Effector memory CD4-positive, alpha-beta T cell (primary cell): ENCODE data around the gene PPP1R3F.

Experiments
- DNase-seq, 3 donors: peaks; one replicate each; pipeline ENCODE4 v3.0.0-alpha.2; 2020
- H3K27ac ChIP-seq: 2 replicates; pipeline ENCODE4 v1.7.0; 2013; ENCODE audit warnings: mild to moderate bottlenecking, low read length, moderate library complexity; ENCODE audit not compliant: insufficient read depth, poor library complexity, severe bottlenecking
- H3K27me3 ChIP-seq: replicated peaks from 2 replicates; pipeline ENCODE4 v1.7.0; 2013; ENCODE audit warnings: mild to moderate bottlenecking, low read length; ENCODE audit not compliant: insufficient read depth, control insufficient read depth, poor library complexity, severe bottlenecking
- H3K36me3 ChIP-seq: 2 replicates; pipeline ENCODE4 v1.7.0; 2013; ENCODE audit warnings: mild to moderate bottlenecking, low read length, moderate library complexity; ENCODE audit not compliant: control insufficient read depth, insufficient read depth
- H3K4me1 ChIP-seq: 2 replicates; pipeline ENCODE4 v1.7.0; 2013; ENCODE audit warnings: low read length, mild to moderate bottlenecking; ENCODE audit not compliant: control insufficient read depth, insufficient read depth, poor library complexity, severe bottlenecking
- H3K4me3 ChIP-seq: 2 replicates; pipeline ENCODE4 v1.7.0; 2013; ENCODE audit warnings: low read length, low read depth, mild to moderate bottlenecking; ENCODE audit not compliant: insufficient read depth, poor library complexity, severe bottlenecking
- H3K9me3 ChIP-seq: 2 replicates; pipeline ENCODE4 v1.7.0; 2013; ENCODE audit warnings: mild to moderate bottlenecking, low read length, moderate library complexity; ENCODE audit not compliant: control insufficient read depth

The PPP1R3F gene

DNA sequence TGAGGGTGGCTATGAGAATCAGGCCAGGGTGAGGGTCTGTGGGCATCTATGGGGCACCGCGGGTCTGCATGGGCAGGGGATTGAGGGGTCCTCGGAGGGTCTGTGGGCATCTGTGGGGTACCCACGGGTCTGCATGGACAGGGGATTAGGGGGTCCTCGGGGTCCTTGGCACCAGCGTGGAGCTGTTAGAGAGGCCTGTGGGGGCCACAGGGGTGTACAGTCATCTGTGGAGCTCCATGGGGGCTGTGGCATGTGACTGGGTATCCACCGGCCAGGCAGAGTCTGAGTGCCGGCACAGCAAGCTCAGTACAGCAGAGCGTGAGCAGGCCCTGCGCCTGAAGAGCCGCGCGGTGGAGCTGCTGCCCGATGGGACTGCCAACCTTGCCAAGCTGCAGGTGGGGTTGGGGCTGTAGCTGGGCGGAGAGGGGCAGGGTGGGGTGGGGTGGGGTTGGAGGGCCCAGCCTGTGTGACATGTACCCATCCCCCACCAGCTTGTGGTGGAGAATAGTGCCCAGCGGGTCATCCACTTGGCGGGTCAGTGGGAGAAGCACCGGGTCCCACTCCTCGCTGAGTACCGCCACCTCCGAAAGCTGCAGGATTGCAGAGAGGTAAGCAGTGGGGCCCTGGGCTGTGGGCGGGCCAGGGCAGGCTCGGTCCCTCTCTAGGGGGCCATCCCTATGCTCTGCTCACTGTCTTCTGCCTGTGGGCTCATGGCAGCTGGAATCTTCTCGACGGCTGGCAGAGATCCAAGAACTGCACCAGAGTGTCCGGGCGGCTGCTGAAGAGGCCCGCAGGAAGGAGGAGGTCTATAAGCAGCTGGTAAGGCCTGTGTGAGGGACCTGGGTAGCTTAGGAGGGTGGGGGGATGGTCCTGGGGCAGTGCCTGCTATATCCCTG is 21.4 kb upstream of the PPP1R3F start:
- Histone ChIP-seq H3K4me3 (no peak overlapping the region), H3K27ac (no peak overlapping the region), H3K27me3 (no peaks in the 10 kb centered on the region), H3K9me3 (no peaks in the 10 kb centered on the region), H3K36me3 (peaks cover 24% of the 10 kb centered on the region), H3K4me1 (no peaks in the 10 kb centered on the region)
- DNase-seq, result no peak

GRCh38 chrX:49249071-49249470 is 20.5 kb upstream of the PPP1R3F start:
- H3K36me3 ChIP-seq, result peaks cover 21% of the 10 kb centered on the region
- H3K4me3 ChIP-seq, result no peak overlapping the region
- no peaks in the 10 kb centered on the region for H3K9me3 ChIP-seq
- no peaks in the 10 kb centered on the region for H3K27me3 ChIP-seq
- no peak for DNase-seq
- H3K27ac ChIP-seq, result no peak overlapping the region
- H3K4me1 ChIP-seq, result no peaks in the 10 kb centered on the region

DNA sequence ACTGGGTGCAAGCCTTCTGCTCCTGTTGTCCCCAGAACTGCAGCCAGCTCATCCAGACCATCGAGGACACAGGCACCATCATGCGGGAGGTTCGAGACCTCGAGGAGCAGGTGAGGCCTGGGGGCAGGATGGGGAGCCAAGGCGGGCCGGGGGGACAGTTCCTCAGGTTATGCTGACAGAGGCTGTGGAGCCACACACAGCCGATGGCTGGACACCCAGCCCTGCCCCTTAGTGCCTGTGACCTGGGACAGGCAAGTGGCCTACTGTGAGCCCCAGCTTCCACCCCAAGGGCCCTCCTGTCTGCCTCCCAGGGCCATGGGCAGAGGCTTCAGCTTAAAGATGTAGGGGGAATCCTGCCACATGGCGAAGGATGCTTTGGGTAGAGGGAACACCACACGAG is 20.0 kb upstream of the PPP1R3F start:
- H3K36me3 ChIP-seq, result peaks cover 21% of the 10 kb centered on the region
- no peak overlapping the region for H3K4me3 ChIP-seq
- no peaks in the 10 kb centered on the region for H3K9me3 ChIP-seq
- DNase-seq, result no peak
- no peaks in the 10 kb centered on the region for H3K4me1 ChIP-seq
- H3K27me3 ChIP-seq, result no peaks in the 10 kb centered on the region
- no peak overlapping the region for H3K27ac ChIP-seq

- Histone ChIP-seq H3K27ac (no peak overlapping the region), H3K4me1 (no peaks in the 10 kb centered on the region), H3K9me3 (no peaks in the 10 kb centered on the region), H3K27me3 (no peaks in the 10 kb centered on the region), H3K4me3 (no peak overlapping the region), H3K36me3 (peaks cover 16% of the 10 kb centered on the region)
- no peak for DNase-seq
Observed at GRCh38 chrX:49250066-49250465, 19.5 kb upstream of the PPP1R3F start.

DNA sequence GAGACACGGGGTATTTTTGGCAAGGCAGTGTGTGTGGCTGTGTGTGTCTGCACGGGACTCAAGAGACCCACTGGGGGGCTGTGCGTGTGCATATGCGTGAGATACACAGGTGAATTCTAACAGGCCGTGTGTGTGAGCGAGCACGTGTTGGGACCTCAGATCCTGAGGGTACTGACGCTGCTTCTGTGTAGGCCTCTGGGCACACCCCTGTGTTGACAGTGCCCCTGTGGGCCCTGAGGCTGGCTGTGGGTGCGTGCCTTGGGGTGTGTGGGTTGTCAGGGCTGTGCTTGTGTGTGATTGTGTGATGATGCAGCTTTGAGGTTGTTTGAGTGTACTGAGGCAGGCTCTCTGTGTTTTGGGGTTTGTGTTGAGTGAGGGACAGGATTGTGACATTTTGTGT is 19.0 kb upstream of the PPP1R3F start:
- H3K36me3 ChIP-seq, result peaks cover 16% of the 10 kb centered on the region
- no peak for DNase-seq

GRCh38 chrX:49251325-49251724 is 18.3 kb upstream of the PPP1R3F start:
- Histone ChIP-seq H3K27me3 (no peaks in the 10 kb centered on the region), H3K36me3 (peaks cover 16% of the 10 kb centered on the region), H3K9me3 (no peaks in the 10 kb centered on the region), H3K27ac (no peak overlapping the region), H3K4me1 (no peaks in the 10 kb centered on the region), H3K4me3 (no peak overlapping the region)
- DNase-seq, result no peak

More for the DNA sequence above, 19.0 kb upstream of the PPP1R3F start:
- no peak overlapping the region for H3K4me3 ChIP-seq
- no peaks in the 10 kb centered on the region for H3K4me1 ChIP-seq
- no peaks in the 10 kb centered on the region for H3K9me3 ChIP-seq
- no peak overlapping the region for H3K27ac ChIP-seq
- H3K27me3 ChIP-seq, result no peaks in the 10 kb centered on the region

DNA sequence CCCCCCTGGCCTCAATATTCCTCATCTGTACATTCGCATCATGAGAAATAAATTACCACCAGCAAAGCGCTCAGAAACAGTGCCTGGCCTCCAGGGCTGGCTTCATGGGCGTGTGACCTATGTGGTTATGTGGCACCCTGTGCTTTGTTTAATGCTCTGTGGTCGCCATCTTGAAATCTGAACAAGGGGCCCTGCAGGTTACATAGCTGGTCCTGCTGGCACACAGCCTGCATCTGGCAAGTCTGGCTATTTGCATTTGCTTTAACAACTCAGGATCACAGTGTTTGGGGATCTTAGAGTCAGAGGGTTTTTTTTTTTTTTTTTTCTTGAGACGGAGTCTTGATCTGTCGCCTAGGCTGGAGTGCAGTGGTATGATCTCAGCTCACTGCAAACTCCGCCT is 15.0 kb upstream of the PPP1R3F start:
- peaks cover 4% of the 10 kb centered on the region for H3K36me3 ChIP-seq
- H3K27ac ChIP-seq, result no peak overlapping the region
- no peak overlapping the region for H3K4me3 ChIP-seq
- no peaks in the 10 kb centered on the region for H3K27me3 ChIP-seq
- H3K9me3 ChIP-seq, result no peaks in the 10 kb centered on the region
- DNase-seq, result no peak
- H3K4me1 ChIP-seq, result peaks cover 22% of the 10 kb centered on the region

GRCh38 chrX:49256268-49256995 is 13.2 kb upstream of the PPP1R3F start:
- no peaks in the 10 kb centered on the region for H3K9me3 ChIP-seq
- no peaks in the 10 kb centered on the region for H3K36me3 ChIP-seq
- no peak overlapping the region for H3K4me3 ChIP-seq
- H3K27me3 ChIP-seq, result no peaks in the 10 kb centered on the region
- no peak for DNase-seq
- peaks cover 22% of the 10 kb centered on the region for H3K4me1 ChIP-seq
- H3K27ac ChIP-seq, result no peak overlapping the region

DNA sequence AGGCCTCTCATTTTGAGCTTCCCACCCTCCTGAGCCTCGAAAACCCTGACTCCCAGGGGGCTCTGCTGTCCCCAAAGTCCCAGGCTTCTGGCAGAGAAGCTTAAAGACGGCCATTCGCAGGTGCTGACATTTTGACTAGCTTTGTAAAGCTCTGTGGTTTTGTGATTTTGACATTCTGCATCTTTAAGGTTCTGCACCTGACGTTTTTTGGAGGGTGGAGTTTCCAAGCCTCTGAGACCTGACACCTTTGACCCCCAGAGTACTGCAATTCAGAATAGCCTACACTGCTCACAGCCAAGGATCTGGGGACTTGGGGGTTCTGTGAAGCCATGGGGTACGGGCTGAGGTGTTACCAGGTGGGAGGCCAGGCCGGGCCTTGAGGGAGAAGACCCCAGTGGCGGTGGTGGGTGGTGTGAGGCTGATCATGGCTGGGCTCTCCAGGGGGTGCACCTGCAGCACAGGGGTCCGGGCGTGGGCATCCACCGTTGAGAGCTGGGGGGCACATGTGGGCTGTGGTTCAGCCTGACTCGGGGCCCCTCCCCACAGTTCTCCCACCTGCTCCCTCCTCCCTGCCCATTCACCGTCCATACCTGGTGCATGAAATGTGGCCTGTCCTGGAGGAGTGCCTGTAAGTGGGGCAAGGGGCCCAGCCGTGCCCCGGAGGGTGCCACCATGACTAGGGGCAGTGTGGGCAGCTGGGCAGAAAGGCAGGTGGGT is 12.4 kb upstream of the PPP1R3F start:
- H3K9me3 ChIP-seq, result no peaks in the 10 kb centered on the region
- peaks cover 22% of the 10 kb centered on the region for H3K4me1 ChIP-seq
- H3K36me3 ChIP-seq, result no peaks in the 10 kb centered on the region
- no peaks in the 10 kb centered on the region for H3K27me3 ChIP-seq
- H3K4me3 ChIP-seq, result no peak overlapping the region
- no peak for DNase-seq
- H3K27ac ChIP-seq, result peak overlapping the region; percentile 42
